ENCODE measurements around the gene ATP8A1.
A peak's percentile ranks its signal among the peaks of the same experiment; 100 is the strongest.

Gene ATP8A1

DNA sequence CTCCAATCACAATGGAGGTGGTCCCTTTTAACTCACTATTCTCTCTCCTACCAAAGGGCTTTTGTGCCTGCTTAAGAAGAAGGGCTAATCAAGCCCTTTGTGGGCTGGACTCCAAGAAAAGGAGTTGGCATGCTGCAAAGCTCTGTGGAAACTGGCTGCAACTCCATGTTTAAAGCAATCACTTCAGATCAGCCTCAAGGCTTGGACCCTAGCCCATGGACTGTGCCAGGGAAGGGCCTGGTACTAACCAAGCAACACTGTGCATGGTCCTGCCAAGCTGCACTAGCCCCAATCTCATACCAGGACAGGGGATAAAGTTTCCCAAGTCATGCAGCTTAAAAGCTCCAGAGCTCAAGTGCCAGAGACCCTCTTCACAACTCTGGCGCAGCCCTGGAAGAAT, 86.7 kb downstream of the ATP8A1 start:
- no peaks in the 10 kb centered on the region for H3K27me3 ChIP-seq (ENCODE audit: control insufficient read depth, low read length)
- no peaks in the 10 kb centered on the region for H3K79me2 ChIP-seq (ENCODE audit: control insufficient read depth, low read length)
- H3K27ac ChIP-seq (ENCODE audit: low read depth, low read length): no peak overlapping the region
- H3K4me3 ChIP-seq (ENCODE audit: low read length): no peak overlapping the region
- no peaks in the 10 kb centered on the region for H3K4me1 ChIP-seq (ENCODE audit: control insufficient read depth, low read length)
- H3K9me3 ChIP-seq (ENCODE audit: control insufficient read depth, insufficient read depth, low read length): no peaks in the 10 kb centered on the region
- no peaks in the 10 kb centered on the region for H4K20me1 ChIP-seq (ENCODE audit: control insufficient read depth, insufficient read depth, low read depth, low read length)
- no peaks in the 10 kb centered on the region for H3K9me2 ChIP-seq (replicated peaks; ENCODE audit: control insufficient read depth, low read length)
- H3K4me2 ChIP-seq (ENCODE audit: low read length): no peak overlapping the region
- TF ChIP-seq, protein P1, sequence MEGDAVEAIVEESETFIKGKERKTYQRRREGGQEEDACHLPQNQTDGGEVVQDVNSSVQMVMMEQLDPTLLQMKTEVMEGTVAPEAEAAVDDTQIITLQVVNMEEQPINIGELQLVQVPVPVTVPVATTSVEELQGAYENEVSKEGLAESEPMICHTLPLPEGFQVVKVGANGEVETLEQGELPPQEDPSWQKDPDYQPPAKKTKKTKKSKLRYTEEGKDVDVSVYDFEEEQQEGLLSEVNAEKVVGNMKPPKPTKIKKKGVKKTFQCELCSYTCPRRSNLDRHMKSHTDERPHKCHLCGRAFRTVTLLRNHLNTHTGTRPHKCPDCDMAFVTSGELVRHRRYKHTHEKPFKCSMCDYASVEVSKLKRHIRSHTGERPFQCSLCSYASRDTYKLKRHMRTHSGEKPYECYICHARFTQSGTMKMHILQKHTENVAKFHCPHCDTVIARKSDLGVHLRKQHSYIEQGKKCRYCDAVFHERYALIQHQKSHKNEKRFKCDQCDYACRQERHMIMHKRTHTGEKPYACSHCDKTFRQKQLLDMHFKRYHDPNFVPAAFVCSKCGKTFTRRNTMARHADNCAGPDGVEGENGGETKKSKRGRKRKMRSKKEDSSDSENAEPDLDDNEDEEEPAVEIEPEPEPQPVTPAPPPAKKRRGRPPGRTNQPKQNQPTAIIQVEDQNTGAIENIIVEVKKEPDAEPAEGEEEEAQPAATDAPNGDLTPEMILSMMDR (IDR thresholded peaks at IDR 0.05; ENCODE audit: low read depth, low read length, poor library complexity, severe bottlenecking): no peak
- no peak for TF ChIP-seq EZH2phosphoT487 (IDR thresholded peaks at IDR 0.05; ENCODE audit: borderline replicate concordance, low read length)
- H3F3A ChIP-seq (ENCODE audit: control insufficient read depth, insufficient read depth): peaks cover 16% of the 10 kb centered on the region; the same call in 1 of the 2 replicates
- peaks cover 37% of the 10 kb centered on the region for H3K36me3 ChIP-seq (ENCODE audit: control insufficient read depth, low read length)

GRCh38 chr4:42568610-42569207, 88.2 kb downstream of the ATP8A1 start:
- Histone ChIP-seq H3K9me3 (ENCODE audit: control insufficient read depth, insufficient read depth, low read length) (no peaks in the 10 kb centered on the region), H4K20me1 (ENCODE audit: control insufficient read depth, insufficient read depth, low read depth, low read length) (no peaks in the 10 kb centered on the region), H3K4me3 (ENCODE audit: low read length) (no peak overlapping the region), H3K9me2 (replicated peaks; ENCODE audit: control insufficient read depth, low read length) (no peaks in the 10 kb centered on the region), H3K36me3 (ENCODE audit: control insufficient read depth, low read length) (peaks cover 36% of the 10 kb centered on the region), H3K27me3 (ENCODE audit: control insufficient read depth, low read length) (no peaks in the 10 kb centered on the region), H3F3A (ENCODE audit: control insufficient read depth, insufficient read depth) (peaks cover 16% of the 10 kb centered on the region; the same call in 1 of the 2 replicates), H3K4me2 (ENCODE audit: low read length) (no peak overlapping the region), H3K79me2 (ENCODE audit: control insufficient read depth, low read length) (no peaks in the 10 kb centered on the region), H3K4me1 (ENCODE audit: control insufficient read depth, low read length) (no peaks in the 10 kb centered on the region), H3K27ac (ENCODE audit: low read depth, low read length) (no peak overlapping the region)
- no peak for TF ChIP-seq EZH2phosphoT487 (IDR thresholded peaks at IDR 0.05; ENCODE audit: borderline replicate concordance, low read length)
- TF ChIP-seq, protein P1 (IDR thresholded peaks at IDR 0.05; ENCODE audit: low read depth, low read length, poor library complexity, severe bottlenecking): peak; percentile 73

DNA sequence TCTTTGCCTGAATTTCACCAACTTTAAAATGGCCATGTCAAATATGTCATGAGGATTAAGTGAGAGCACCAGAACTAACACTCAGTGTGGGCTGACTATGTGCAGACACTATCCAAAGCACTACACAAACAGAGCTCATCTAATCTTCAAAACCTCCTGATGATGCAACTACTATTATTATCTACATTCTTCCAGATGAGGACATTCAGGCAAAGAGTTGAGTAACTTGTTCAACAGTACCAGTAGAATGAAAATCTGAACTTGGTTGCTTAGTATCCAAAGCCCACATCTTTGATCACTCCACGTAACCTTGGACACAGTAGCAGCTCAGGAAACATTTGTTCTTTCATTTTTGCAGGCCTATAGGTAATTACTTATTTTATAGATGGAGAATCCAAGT, 90.1 kb downstream of the ATP8A1 start:
- no peaks in the 10 kb centered on the region for H3K79me2 ChIP-seq (ENCODE audit: control insufficient read depth, low read length)
- no peak overlapping the region for H3K4me2 ChIP-seq (ENCODE audit: low read length)
- peaks cover 16% of the 10 kb centered on the region; the same call in 1 of the 2 replicates for H3F3A ChIP-seq (ENCODE audit: control insufficient read depth, insufficient read depth)
- TF ChIP-seq, protein P1 (IDR thresholded peaks at IDR 0.05; ENCODE audit: low read depth, low read length, poor library complexity, severe bottlenecking): no peak
- no peak for TF ChIP-seq EZH2phosphoT487 (IDR thresholded peaks at IDR 0.05; ENCODE audit: borderline replicate concordance, low read length)
- no peak overlapping the region for H3K4me3 ChIP-seq (ENCODE audit: low read length)
- peaks cover 33% of the 10 kb centered on the region for H3K36me3 ChIP-seq (ENCODE audit: control insufficient read depth, low read length)
- no peaks in the 10 kb centered on the region for H3K9me2 ChIP-seq (replicated peaks; ENCODE audit: control insufficient read depth, low read length)
- H3K9me3 ChIP-seq (ENCODE audit: control insufficient read depth, insufficient read depth, low read length): no peaks in the 10 kb centered on the region
- H3K27ac ChIP-seq (ENCODE audit: low read depth, low read length): no peak overlapping the region
- H3K27me3 ChIP-seq (ENCODE audit: control insufficient read depth, low read length): no peaks in the 10 kb centered on the region
- H4K20me1 ChIP-seq (ENCODE audit: control insufficient read depth, insufficient read depth, low read depth, low read length): no peaks in the 10 kb centered on the region
- H3K4me1 ChIP-seq (ENCODE audit: control insufficient read depth, low read length): no peaks in the 10 kb centered on the region
